HCT116 (cell line): ENCODE results near the gene SLC16A13. TPM values are rescaled to one million over a fixed set of nuclear protein-coding genes. Genes with fewer than 3 reads are reported as not detected.

Experiments used
- ATAC-seq: fragments of 200-7000 bp; cut with Tn5 transposase; 2 replicates; pipeline ENCODE4 v1.9.1; 2020; ENCODE audit warnings: mild to moderate bottlenecking, moderate library complexity
- Bru-seq: library from RNA; stranded (reverse); fragments of 400-500 nt; gene quantifications from one replicate; lab custom pipeline; 2021; lab: Mats Ljungman, UMichigan
- BruChase-seq, 2 experiments: library from RNA; stranded (reverse); fragments of 400-500 nt; gene quantifications; one replicate each; lab custom pipeline; 2021; lab: Mats Ljungman, UMichigan
- BruUV-seq: library from RNA; stranded (reverse); fragments of 400-500 nt; replicated peaks from 2 replicates; lab custom pipeline; 2021; lab: Mats Ljungman, UMichigan
- CTCF ChIA-PET: fragments of 300-600 bp; sonication (Branson Sonifier 250); formaldehyde crosslinking; loops from one replicate; lab custom pipeline; 2021; ENCODE audit warnings: antibody characterized with exemption; lab: Charles Lee
- POLR2A ChIA-PET: fragments of 300-600, 350-600 bp; sonication (Branson Sonifier 250); formaldehyde crosslinking; loops from one replicate; lab custom pipeline; 2021; ENCODE audit warnings: antibody characterized with exemption; lab: Charles Lee
- RAD21 ChIA-PET, 2 experiments: fragments of 300-600 bp; sonication (Branson Sonifier 250); formaldehyde crosslinking; loops; one replicate each; lab custom pipeline; 2023; ENCODE audit warnings: low total read pairs in 2 of 2; ENCODE audit not compliant: uncharacterized antibody in 2 of 2, unreplicated experiment in 2 of 2, low non-redundant PET in 1 of 2; lab: Charles Lee
- DNase-seq: peaks from one replicate; pipeline ENCODE4 v3.0.0-alpha.2; 2010; ENCODE audit warnings: low read depth, low spot score
- H2AFZ ChIP-seq: fragments of 200-600 bp; shearing (Covaris generic), sonication (generic); 2 replicates; pipeline ENCODE4 v1.6.1; 2017; ENCODE audit warnings: low read depth, mixed run types, mixed read lengths, antibody characterized with exemption, low read length; ENCODE audit not compliant: poor library complexity, severe bottlenecking
- H3K27ac ChIP-seq: 2 replicates; pipeline ENCODE4 v1.5.1; 2012; ENCODE audit warnings: low read depth, low read length
- H3K27me3 ChIP-seq: fragments of 200-600 bp; sonication (generic); 2 replicates; pipeline ENCODE4 v1.6.1; 2016; ENCODE audit warnings: mixed run types, low read length, mixed read lengths; ENCODE audit not compliant: insufficient read depth
- H3K36me3 ChIP-seq, 2 experiments: fragments of 200-500 bp in 1 of 2; fragments of 200-600 bp in 1 of 2; sonication (Bioruptor generic) in 1 of 2; sonication (generic) in 1 of 2; 2 replicates each; pipeline versions ENCODE4 v1.5.1 to v1.6.1; 2014 to 2016; ENCODE audit warnings: low read length in 2 of 2, inconsistent platforms in 1 of 2, mixed read lengths in 1 of 2, mixed run types in 1 of 2; ENCODE audit not compliant: insufficient read depth in 2 of 2, control insufficient read depth in 1 of 2
- H3K4me1 ChIP-seq, 2 experiments: fragments of 200-600 bp in 1 of 2; sonication (generic) in 1 of 2; 2 replicates each; pipeline versions ENCODE4 v1.5.1 to v1.6.1; 2012 to 2017; ENCODE audit warnings: low read length in 2 of 2, inconsistent platforms in 1 of 2, mild to moderate bottlenecking in 1 of 2, mixed read lengths in 1 of 2, mixed run types in 1 of 2, moderate library complexity in 1 of 2; ENCODE audit not compliant: insufficient read depth in 2 of 2, control insufficient read depth in 1 of 2
- H3K4me2 ChIP-seq: fragments of 200-600 bp; sonication (generic); 2 replicates; pipeline ENCODE4 v1.6.1; 2017; ENCODE audit warnings: mixed run types, low read length, mixed read lengths
- H3K4me3 ChIP-seq, 2 experiments: fragments of 200-600 bp in 1 of 2; sonication (generic) in 1 of 2; replicated peaks in 1 of 2; 2 replicates each; pipeline ENCODE4 v1.5.1; 2011 to 2016; ENCODE audit warnings: low read length in 2 of 2, control low read depth in 1 of 2, low read depth in 1 of 2, mild to moderate bottlenecking in 1 of 2, mixed read lengths in 1 of 2, mixed run types in 1 of 2
- H3K79me2 ChIP-seq: fragments of 200-600 bp; sonication (generic); 2 replicates; pipeline ENCODE4 v1.6.1; 2017; ENCODE audit warnings: mild to moderate bottlenecking, mixed run types, low read length, moderate library complexity, mixed read lengths; ENCODE audit not compliant: insufficient read depth
- H3K9ac ChIP-seq: fragments of 200-600 bp; sonication (generic); 2 replicates; pipeline ENCODE4 v1.6.1; 2016; ENCODE audit warnings: low read length, mixed read lengths
- H3K9me2 ChIP-seq: fragments of 200-600 bp; sonication (generic), shearing (Covaris generic); 2 replicates; pipeline ENCODE4 v1.6.1; 2017; ENCODE audit warnings: mixed run types, mild to moderate bottlenecking, moderate library complexity; ENCODE audit not compliant: insufficient read depth
- H3K9me3 ChIP-seq, 2 experiments: fragments of 200-500 bp in 1 of 2; fragments of 200-600 bp in 1 of 2; sonication (Bioruptor generic) in 1 of 2; sonication (generic) in 1 of 2; 2 replicates each; pipeline ENCODE4 v1.6.1; 2014 to 2017; ENCODE audit warnings: low read length in 2 of 2, mixed read lengths in 2 of 2, inconsistent platforms in 1 of 2, low read depth in 1 of 2, mild to moderate bottlenecking in 1 of 2, mixed run types in 1 of 2, moderate library complexity in 1 of 2; ENCODE audit not compliant: control insufficient read depth in 1 of 2, insufficient read depth in 1 of 2
- H4K20me1 ChIP-seq: fragments of 200-600 bp; sonication (generic), shearing (Covaris generic); 2 replicates; pipeline ENCODE4 v1.6.1; 2017; ENCODE audit warnings: mixed run types, mild to moderate bottlenecking, moderate library complexity; ENCODE audit not compliant: insufficient read depth
- ATF3 ChIP-seq: IDR thresholded peaks from 2 replicates; pipeline ENCODE4 v1.6.1; 2012
- CEBPB ChIP-seq: IDR thresholded peaks from 2 replicates; pipeline ENCODE4 v1.6.1; 2012; ENCODE audit warnings: low read depth
- EGR1 ChIP-seq: IDR thresholded peaks from 2 replicates; pipeline ENCODE4 v1.6.1; 2012; ENCODE audit warnings: low read depth
- ELF1 ChIP-seq: IDR thresholded peaks from 2 replicates; pipeline ENCODE4 v1.6.1; 2012; ENCODE audit warnings: low read depth, borderline replicate concordance
- EZH2 ChIP-seq: fragments of 200-600 bp; sonication (generic); IDR thresholded peaks from 2 replicates; pipeline ENCODE4 v1.6.1; 2017; ENCODE audit warnings: antibody characterized with exemption, mixed run types
- EZH2phosphoT487 ChIP-seq: fragments of 200-600 bp; IDR thresholded peaks from 2 replicates; pipeline ENCODE4 v1.6.1; 2018; ENCODE audit warnings: antibody characterized with exemption, borderline replicate concordance
- FOSL1 ChIP-seq: IDR thresholded peaks from 2 replicates; pipeline ENCODE4 v1.6.1; 2012; ENCODE audit warnings: low read depth
- JUND ChIP-seq: IDR thresholded peaks from 2 replicates; pipeline ENCODE4 v1.6.1; 2012
- MAX ChIP-seq: IDR thresholded peaks from 2 replicates; pipeline ENCODE4 v1.6.1; 2012
- POLR2AphosphoS5 ChIP-seq: IDR thresholded peaks from 2 replicates; pipeline ENCODE4 v1.6.1; 2011; ENCODE audit warnings: mild to moderate bottlenecking, low read depth, low read length, moderate library complexity
- RAD21 ChIP-seq: IDR thresholded peaks from 2 replicates; pipeline ENCODE4 v1.6.1; 2012; ENCODE audit warnings: low read depth, mild to moderate bottlenecking
- REST ChIP-seq: IDR thresholded peaks from 2 replicates; pipeline ENCODE4 v1.6.1; 2012; ENCODE audit warnings: low read depth
- SIN3A ChIP-seq: IDR thresholded peaks from 2 replicates; pipeline ENCODE4 v1.6.1; 2012; ENCODE audit warnings: low read depth
- SP1 ChIP-seq: IDR thresholded peaks from 2 replicates; pipeline ENCODE4 v1.6.1; 2012; ENCODE audit warnings: low read depth
- SRF ChIP-seq: IDR thresholded peaks from 2 replicates; pipeline ENCODE4 v1.6.1; 2012; ENCODE audit warnings: low read depth
- TCF7L2 ChIP-seq: IDR thresholded peaks from 2 replicates; pipeline ENCODE4 v1.7.0; 2011; ENCODE audit warnings: borderline replicate concordance, inconsistent platforms; ENCODE audit not compliant: insufficient read depth, insufficient read length; ENCODE audit errors: extremely low read depth
- YY1 ChIP-seq: IDR thresholded peaks from 2 replicates; pipeline ENCODE4 v1.6.1; 2011; ENCODE audit warnings: low read length, low read depth, moderate library complexity, mild to moderate bottlenecking; ENCODE audit not compliant: insufficient replicate concordance; ENCODE audit errors: extremely low read depth
- ZBTB33 ChIP-seq: IDR thresholded peaks from 2 replicates; pipeline ENCODE4 v1.6.1; 2011; ENCODE audit warnings: mild to moderate bottlenecking, low read length, moderate library complexity; ENCODE audit not compliant: insufficient replicate concordance; ENCODE audit errors: extremely low read depth
- ZFX ChIP-seq: fragments of 450-650 bp; IDR thresholded peaks from 2 replicates; pipeline ENCODE4 v1.6.1; 2017
- ZNF274 ChIP-seq: fragments of 200-500 bp; sonication (Bioruptor generic); IDR thresholded peaks from 2 replicates; pipeline ENCODE4 v1.6.1; 2014; ENCODE audit warnings: mild to moderate bottlenecking, low read depth, low read length, inconsistent platforms
- intact Hi-C: fragments of 100-400 bp; cut with micrococcal nuclease; formaldehyde crosslinking; loops from 2 replicates; pipeline ENCODE4 v1.10.0; 2022
- long read RNA-seq: library from polyadenylated mRNA; unstranded; transcript quantifications from one replicate; pipeline ENCODE4 v2.0.0, GENCODE V29; 2021; ENCODE audit not compliant: unreplicated experiment
- polyA plus RNA-seq: library from polyadenylated mRNA; unstranded; fragments of >200 nt; gene quantifications from 2 replicates; pipeline ENCODE4 v1.2.1, GENCODE V29; 2012; ENCODE audit warnings: missing spikeins
- total RNA-seq: library from RNA; stranded (reverse); gene quantifications from one replicate; pipeline ENCODE4 v1.2.1, GENCODE V29; 2021; ENCODE audit not compliant: unreplicated experiment

Gene SLC16A13
- 6.8 TPM for total RNA-seq
- 3.4 and 4.7 TPM in 2 replicates for polyA plus RNA-seq
- percentile 50 among the genes with signal in this experiment for Bru-seq, nascent RNA
- BruChase-seq, experiment 1, labeled RNA remaining after a 6-hour chase: percentile 31 among the genes with signal in this experiment
- percentile 50 among the genes with signal in this experiment for BruChase-seq, experiment 2, labeled RNA remaining after a 2-hour chase
- long read RNA-seq, partial matches to known transcripts: 6 of 11 reads
- long read RNA-seq, other reads (novel, unspliced or antisense): 2 of 11 reads

GRCh38 chr17:7035591-7036368 lies at the start of gene SLC16A13:
SLC16A13 (plus strand) TSS chr17:7036015; CDS start chr17:7036383, 368 bp downstream.
- ATAC-seq (peak; percentile 96), DNase-seq (peak; percentile 94)
- ChIA-PET CTCF (interaction anchor here (0.9 to 1.7 kb wide), 10 partner anchors 10 to 193 kb away, joined by 3 to 26 read pairs (median 5); no protein-coding TSS in a partner anchor), POLR2A (interaction anchor here (0.7 to 1.2 kb wide), 6 partner anchors 10 to 366 kb away, joined by 3 to 8 read pairs (median 4); partner anchors contain the start of gene RNASEK), RAD21 (interaction anchor here (0.6 to 1.0 kb wide), 3 partner anchors 10 to 130 kb away, joined by 3 to 4 read pairs (median 3); no protein-coding TSS in a partner anchor)
- intact Hi-C loops: no loop called here
- H4K20me1 ChIP-seq: no peaks in the 10 kb centered on the region
- no TSS peak for BruUV-seq
- no peak within 1 kb of the TSS for H2AFZ ChIP-seq
- peak within 1 kb of the TSS; percentile 99 for H3K27ac ChIP-seq
- peak within 1 kb of the TSS; percentile 75 for H3K9ac ChIP-seq
- H3K4me2 ChIP-seq: peak within 1 kb of the TSS; percentile 92
- no peaks in the 10 kb centered on the region for H3K27me3 ChIP-seq
- peaks cover 4 to 25% of the 10 kb centered on the region in 2 experiments for H3K4me1 ChIP-seq
- no peaks in the 10 kb centered on the region for H3K9me3 ChIP-seq
- peak within 1 kb of the TSS; percentile 60 to 78 for H3K4me3 ChIP-seq
- no peaks in the 10 kb centered on the region for H3K9me2 ChIP-seq
- H3K79me2 ChIP-seq: 0 out of 2 replicates have a peak, but pooled peaks cover 4% of the 10 kb centered on the region
- no peaks in the 10 kb centered on the region for H3K36me3 ChIP-seq
- TF ChIP-seq ATF3 (no peak), ZBTB33 (no peak), YY1 (peak; percentile 22), SP1 (no peak), JUND (no peak), MAX (peak; percentile 86), SIN3A (peak; percentile 86), EGR1 (no peak), POLR2AphosphoS5 (peak; percentile 94), SRF (no peak), REST (no peak), ZNF274 (no peak), ZFX (no peak; the same call in none of the 2 replicates), EZH2 (no peak), CEBPB (no peak), FOSL1 (no peak), TCF7L2 (no peak), EZH2phosphoT487 (no peak), ELF1 (no peak), RAD21 (no peak)
